ENCODE measurements around the gene RBM46. TPM values are rescaled to one million over a fixed set of nuclear protein-coding genes. Genes with fewer than 3 reads are reported as not detected.
A peak's percentile ranks its signal among the peaks of the same experiment; 100 is the strongest.

RBM46 gene
- total and polyA plus RNA-seq, 12 donors = 0.05 to 0.08 TPM; not detected in 10

GRCh38 chr4:154741922-154742850, 38.9 kb upstream of the RBM46 start:
- H3K4me1 ChIP-seq (replicated peaks in 1 of 2) = peaks cover 0 to 26% of the 10 kb centered on the region in 2 donors
- H3K36me3 ChIP-seq (replicated peaks in 1 of 2) = no peaks in the 10 kb centered on the region
- intact Hi-C loops (cut with DNase I) = no loop called here
- no peak for DNase-seq
- peaks cover 35% of the 10 kb centered on the region for H3K27me3 ChIP-seq
- no peak overlapping the region for H3K27ac ChIP-seq
- no peak for TF ChIP-seq POLR2A (IDR thresholded peaks at IDR 0.05)
- TF ChIP-seq, protein P1, sequence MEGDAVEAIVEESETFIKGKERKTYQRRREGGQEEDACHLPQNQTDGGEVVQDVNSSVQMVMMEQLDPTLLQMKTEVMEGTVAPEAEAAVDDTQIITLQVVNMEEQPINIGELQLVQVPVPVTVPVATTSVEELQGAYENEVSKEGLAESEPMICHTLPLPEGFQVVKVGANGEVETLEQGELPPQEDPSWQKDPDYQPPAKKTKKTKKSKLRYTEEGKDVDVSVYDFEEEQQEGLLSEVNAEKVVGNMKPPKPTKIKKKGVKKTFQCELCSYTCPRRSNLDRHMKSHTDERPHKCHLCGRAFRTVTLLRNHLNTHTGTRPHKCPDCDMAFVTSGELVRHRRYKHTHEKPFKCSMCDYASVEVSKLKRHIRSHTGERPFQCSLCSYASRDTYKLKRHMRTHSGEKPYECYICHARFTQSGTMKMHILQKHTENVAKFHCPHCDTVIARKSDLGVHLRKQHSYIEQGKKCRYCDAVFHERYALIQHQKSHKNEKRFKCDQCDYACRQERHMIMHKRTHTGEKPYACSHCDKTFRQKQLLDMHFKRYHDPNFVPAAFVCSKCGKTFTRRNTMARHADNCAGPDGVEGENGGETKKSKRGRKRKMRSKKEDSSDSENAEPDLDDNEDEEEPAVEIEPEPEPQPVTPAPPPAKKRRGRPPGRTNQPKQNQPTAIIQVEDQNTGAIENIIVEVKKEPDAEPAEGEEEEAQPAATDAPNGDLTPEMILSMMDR (IDR thresholded peaks at IDR 0.05) = no peak
- WGBS, 4 donors = 3 to 5% (median 4%) methylated on average over 46 to 49 of the region's 49 CpGs
- H3K4me3 ChIP-seq = peak overlapping the region in 1 of 4 donors; percentile 11
- H3K9me3 ChIP-seq (replicated peaks in 1 of 3) = no peaks in the 10 kb centered on the region

DNA sequence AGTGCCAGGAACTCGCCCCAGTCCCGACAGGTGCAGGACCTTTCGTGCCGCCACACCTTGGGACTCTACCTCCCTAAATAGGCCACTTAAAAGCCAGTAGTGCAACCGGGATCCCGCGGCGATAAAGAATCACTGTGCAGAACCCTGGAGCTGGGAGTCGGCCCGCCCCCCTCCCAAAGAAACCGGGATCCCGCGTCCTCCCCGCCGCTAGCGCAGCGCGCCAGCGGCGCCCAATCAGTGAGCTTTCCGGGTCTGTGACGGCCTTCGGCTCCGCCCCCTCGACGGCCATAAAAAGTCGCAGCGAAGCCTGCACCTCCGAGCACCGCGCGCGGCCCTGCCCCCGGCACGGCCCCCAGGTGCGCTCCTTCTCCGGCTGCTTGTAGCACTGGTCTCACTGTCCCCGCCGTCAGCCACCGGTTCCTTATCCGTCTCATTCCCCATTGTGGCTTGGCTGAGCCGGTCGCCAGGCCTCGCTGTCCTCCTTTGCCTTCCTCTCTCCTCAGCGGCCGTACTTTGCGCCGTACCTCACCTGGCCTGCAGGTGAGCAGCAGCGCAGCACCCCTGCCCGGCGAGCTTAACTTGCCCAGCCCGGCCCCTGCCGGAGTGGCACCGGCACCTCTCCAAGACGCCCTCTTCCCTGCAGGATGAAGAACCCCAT, 37.3 kb upstream of the RBM46 start, which contains the start of gene LRAT:
Gene LRAT, plus strand, starts transcription at position 318 of the 658 bp plus-strand sequence. Its CDS starts 327 bp downstream, at position 645.
- H3K9me3 ChIP-seq (replicated peaks in 1 of 3) = no peaks in the 10 kb centered on the region
- peak in 4 of 7 donors; percentile 20 to 25 (median 22) for DNase-seq
- H3K4me1 ChIP-seq (replicated peaks in 1 of 2) = peaks cover 0 to 26% of the 10 kb centered on the region in 2 donors
- no peak for TF ChIP-seq POLR2A (IDR thresholded peaks at IDR 0.05)
- TF ChIP-seq, protein P1 (IDR thresholded peaks at IDR 0.05) = no peak
- peak within 1 kb of the TSS in 2 of 4 donors; percentile 29 to 60 for H3K4me3 ChIP-seq
- 0 to 2% (median 1%) methylated on average over 11 to 55 of the region's 55 CpGs for WGBS, 4 donors
- peaks cover 35% of the 10 kb centered on the region for H3K27me3 ChIP-seq
- intact Hi-C loops (cut with DNase I) = no loop called here
- H3K27ac ChIP-seq = no peak within 1 kb of the TSS
- no peaks in the 10 kb centered on the region for H3K36me3 ChIP-seq (replicated peaks in 1 of 2)

- intact Hi-C loops (cut with DNase I) = no loop called here
- Histone ChIP-seq H3K27me3 (peaks cover 35% of the 10 kb centered on the region), H3K36me3 (replicated peaks in 1 of 2) (no peaks in the 10 kb centered on the region), H3K9me3 (replicated peaks in 1 of 3) (no peaks in the 10 kb centered on the region), H3K4me3 (peak overlapping the region in 1 of 4 donors; percentile 60), H3K27ac (no peak overlapping the region), H3K4me1 (replicated peaks in 1 of 2) (peaks cover 0 to 26% of the 10 kb centered on the region in 2 donors)
- no peak for DNase-seq
- TF ChIP-seq, protein P1 (IDR thresholded peaks at IDR 0.05) = no peak
- TF ChIP-seq POLR2A (IDR thresholded peaks at IDR 0.05) = no peak
- WGBS, 4 donors = 4 to 8% (median 7%) methylated on average over 11 to 31 of the region's 31 CpGs
Measured at GRCh38 chr4:154744341-154744926, 36.6 kb upstream of the RBM46 start.

DNA sequence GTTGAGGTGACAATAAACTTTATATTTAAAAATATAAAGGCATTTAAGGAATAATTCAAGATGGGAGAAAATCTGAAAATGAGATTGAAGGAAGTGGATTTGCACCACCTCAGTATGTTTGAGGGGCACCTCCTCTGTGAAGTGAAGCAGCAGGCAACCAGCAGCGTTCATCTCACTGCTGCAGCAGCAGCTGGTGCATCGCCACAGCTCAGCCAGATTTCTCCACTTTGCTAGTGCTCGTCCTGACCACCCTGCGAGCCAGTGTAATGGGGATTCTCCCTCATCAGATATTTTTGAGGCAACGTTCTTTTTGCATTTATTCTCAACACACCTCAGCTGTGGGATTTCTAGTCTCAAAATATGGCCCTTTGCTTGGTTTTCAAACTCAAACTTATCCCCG, 23.4 kb upstream of the RBM46 start:
- no peak for DNase-seq
- intact Hi-C loops (cut with DNase I) = no loop called here
- 61 to 77% (median 67%) methylated on average over 6 of the region's 6 CpGs for WGBS, 4 donors
- Histone ChIP-seq H3K27ac (no peak overlapping the region), H3K36me3 (replicated peaks in 1 of 2) (no peaks in the 10 kb centered on the region), H3K4me3 (no peak overlapping the region), H3K9me3 (replicated peaks in 1 of 3) (no peaks in the 10 kb centered on the region), H3K4me1 (replicated peaks in 1 of 2) (no peaks in the 10 kb centered on the region), H3K27me3 (no peaks in the 10 kb centered on the region)
- no peak for TF ChIP-seq POLR2A (IDR thresholded peaks at IDR 0.05)
- TF ChIP-seq, protein P1 (IDR thresholded peaks at IDR 0.05) = no peak

All from adrenal gland (tissue), 12 donors.